WTC11 (cell line): ENCODE results near the gene PLPP2. TPM values are rescaled to one million over a fixed set of nuclear protein-coding genes. Genes with fewer than 3 reads are reported as not detected.

Experiments used
- ATAC-seq: fragments of 200-7000 bp; cut with Tn5 transposase; 2 replicates; pipeline ENCODE4 v1.10.0; 2021; ENCODE audit warnings: mild to moderate bottlenecking, moderate library complexity
- CTCF ChIA-PET: fragments of 300-600 bp; sonication (Branson Sonifier 250); formaldehyde crosslinking; loops from one replicate; lab custom pipeline; 2021; ENCODE audit warnings: antibody characterized with exemption; lab: Charles Lee
- POLR2A ChIA-PET: fragments of 350-600 bp; sonication (Branson Sonifier 250); formaldehyde crosslinking; loops from one replicate; lab custom pipeline; 2021; ENCODE audit warnings: antibody characterized with exemption; lab: Charles Lee
- DNase-seq: peaks from one replicate; pipeline ENCODE4 v3.0.0; 2021; ENCODE audit warnings: low spot score
- H3K27ac Mint-ChIP-seq: 2 replicates; pipeline ENCODE4 v1.8.0; 2021; ENCODE audit warnings: mixed read lengths
- H3K27me3 Mint-ChIP-seq: 2 replicates; pipeline ENCODE4 v1.8.0; 2021; ENCODE audit warnings: low read depth, mild to moderate bottlenecking, moderate library complexity, mixed read lengths
- H3K36me3 Mint-ChIP-seq: 2 replicates; pipeline ENCODE4 v1.8.0; 2021; ENCODE audit warnings: mixed read lengths
- H3K4me1 Mint-ChIP-seq: 2 replicates; pipeline ENCODE4 v1.8.0; 2022; ENCODE audit warnings: mixed read lengths
- H3K4me3 Mint-ChIP-seq: 2 replicates; pipeline ENCODE4 v1.8.0; 2021; ENCODE audit warnings: mild to moderate bottlenecking, moderate library complexity, mixed read lengths
- H3K9me3 Mint-ChIP-seq: 2 replicates; pipeline ENCODE4 v1.8.0; 2021; ENCODE audit warnings: mixed read lengths
- CREB1 ChIP-seq: sonication (generic); formaldehyde crosslinking; IDR thresholded peaks from 2 replicates; pipeline ENCODE4 v1.8.0; 2023; ENCODE audit warnings: mild to moderate bottlenecking, missing genetic modification reagents
- CREM ChIP-seq: sonication (generic); formaldehyde crosslinking; IDR thresholded peaks from 2 replicates; pipeline ENCODE4 v1.8.1; 2022; ENCODE audit warnings: mild to moderate bottlenecking, missing genetic modification reagents, moderate library complexity
- FOXJ3 ChIP-seq: sonication (generic); formaldehyde crosslinking; IDR thresholded peaks from 2 replicates; pipeline ENCODE4 v1.9.0; 2021; ENCODE audit warnings: missing genetic modification reagents, mild to moderate bottlenecking, borderline replicate concordance
- FOXP1 ChIP-seq: sonication (generic); formaldehyde crosslinking; IDR thresholded peaks from 2 replicates; pipeline ENCODE4 v1.8.0; 2022; ENCODE audit warnings: missing genetic modification reagents, mild to moderate bottlenecking, moderate library complexity, borderline replicate concordance
- GABPB1 ChIP-seq: sonication (generic); formaldehyde crosslinking; IDR thresholded peaks from 2 replicates; pipeline ENCODE4 v1.8.1; 2023; ENCODE audit warnings: mild to moderate bottlenecking, missing genetic modification reagents
- HMGA2 ChIP-seq: fragments of 250-450 bp; sonication (Bioruptor Pico); IDR thresholded peaks from 2 replicates; pipeline ENCODE4 v1.4.0; 2021; ENCODE audit warnings: mild to moderate bottlenecking, moderate library complexity
- HMGXB4 ChIP-seq: sonication (generic); formaldehyde crosslinking; IDR thresholded peaks from 2 replicates; pipeline ENCODE4 v1.8.1; 2023; ENCODE audit warnings: mild to moderate bottlenecking, moderate library complexity, missing genetic modification reagents
- IRF2 ChIP-seq: sonication (generic); formaldehyde crosslinking; IDR thresholded peaks from 2 replicates; pipeline ENCODE4 v1.8.0; 2022; ENCODE audit warnings: low read depth, missing genetic modification reagents, borderline replicate concordance
- JAZF1 ChIP-seq: fragments of 250-450 bp; sonication (Bioruptor Pico); IDR thresholded peaks from 2 replicates; pipeline ENCODE4 v1.9.0; 2021; ENCODE audit warnings: moderate library complexity, mild to moderate bottlenecking, inconsistent platforms
- MXD4 ChIP-seq: fragments of 250-450 bp; sonication (Bioruptor Pico); IDR thresholded peaks from 2 replicates; pipeline ENCODE4 v1.8.0; 2021; ENCODE audit warnings: mild to moderate bottlenecking, moderate library complexity, borderline replicate concordance
- MYBL2 ChIP-seq: sonication (generic); formaldehyde crosslinking; IDR thresholded peaks from 2 replicates; pipeline ENCODE4 v1.8.1; 2023; ENCODE audit warnings: mild to moderate bottlenecking, moderate library complexity, missing genetic modification reagents
- NFYB ChIP-seq: sonication (generic); formaldehyde crosslinking; conservative IDR thresholded peaks from 2 replicates; pipeline ENCODE4 v1.8.0; 2022; ENCODE audit warnings: low read depth, missing genetic modification reagents
- NR2C2 ChIP-seq: sonication (generic); formaldehyde crosslinking; IDR thresholded peaks from 2 replicates; pipeline ENCODE4 v1.8.0; 2022; ENCODE audit warnings: mild to moderate bottlenecking, missing genetic modification reagents
- PRRX2 ChIP-seq: fragments of 250-450 bp; sonication (Bioruptor Pico); IDR thresholded peaks from 2 replicates; pipeline ENCODE4 v1.8.0; 2021; ENCODE audit warnings: mild to moderate bottlenecking
- SOX15 ChIP-seq: fragments of 250-450 bp; sonication (Bioruptor Pico); IDR thresholded peaks from 2 replicates; pipeline ENCODE4 v1.9.0; 2021; ENCODE audit warnings: mild to moderate bottlenecking
- STAT6 ChIP-seq: sonication (generic); formaldehyde crosslinking; conservative IDR thresholded peaks from 2 replicates; pipeline ENCODE4 v1.8.1; 2023; ENCODE audit warnings: mild to moderate bottlenecking, low read depth, missing genetic modification reagents, moderate library complexity
- TP53 ChIP-seq: sonication (generic); formaldehyde crosslinking; IDR thresholded peaks from 2 replicates; pipeline ENCODE4 v1.8.1; 2023; ENCODE audit warnings: mild to moderate bottlenecking, missing genetic modification reagents
- ZNF138 ChIP-seq: sonication (generic); formaldehyde crosslinking; conservative IDR thresholded peaks from 2 replicates; pipeline ENCODE4 v1.8.1; 2022; ENCODE audit warnings: mild to moderate bottlenecking, moderate library complexity, missing genetic modification reagents
- ZNF317 ChIP-seq: sonication (generic); formaldehyde crosslinking; IDR thresholded peaks from 2 replicates; pipeline ENCODE4 v1.8.1; 2023; ENCODE audit warnings: low read depth, mild to moderate bottlenecking, moderate library complexity, missing genetic modification reagents, borderline replicate concordance
- ZNF396 ChIP-seq: fragments of 250-450 bp; sonication (Bioruptor Pico); IDR thresholded peaks from 2 replicates; pipeline ENCODE4 v1.8.0; 2021; ENCODE audit warnings: mild to moderate bottlenecking, moderate library complexity, borderline replicate concordance
- ZNF416 ChIP-seq: fragments of 250-450 bp; sonication (Bioruptor Pico); IDR thresholded peaks from 2 replicates; pipeline ENCODE4 v1.9.0; 2021; ENCODE audit warnings: mild to moderate bottlenecking, inconsistent platforms
- ZNF425 ChIP-seq: fragments of 250-450 bp; sonication (Bioruptor Pico); conservative IDR thresholded peaks from 2 replicates; pipeline ENCODE4 v1.9.0; 2021; ENCODE audit warnings: mild to moderate bottlenecking
- total RNA-seq: library from RNA; stranded (reverse); gene quantifications from 3 replicates; pipeline ENCODE4 v1.2.3, GENCODE V29; 2021
- TF ChIP-seq, protein P1 (sequence below): sonication (generic); formaldehyde crosslinking; IDR thresholded peaks from 2 replicates; pipeline ENCODE4 v1.8.0; 2022; ENCODE audit warnings: missing genetic modification reagents
- TF ChIP-seq, protein P2 (sequence below): fragments of 250-450 bp; sonication (Bioruptor Pico); IDR thresholded peaks from 2 replicates; pipeline ENCODE4 v1.9.0; 2021; ENCODE audit warnings: mild to moderate bottlenecking
- TF ChIP-seq, protein P3 (sequence below): sonication (generic); formaldehyde crosslinking; IDR thresholded peaks from 2 replicates; pipeline ENCODE4 v1.8.0; 2022; ENCODE audit warnings: mild to moderate bottlenecking, missing genetic modification reagents
- TF ChIP-seq, protein P4 (sequence below): sonication (generic); formaldehyde crosslinking; IDR thresholded peaks from 2 replicates; pipeline ENCODE4 v1.8.0; 2023; ENCODE audit warnings: missing genetic modification reagents

The PLPP2 gene
- total RNA-seq, 1 experiment from 2014 or later: 78.7 TPM

DNA sequence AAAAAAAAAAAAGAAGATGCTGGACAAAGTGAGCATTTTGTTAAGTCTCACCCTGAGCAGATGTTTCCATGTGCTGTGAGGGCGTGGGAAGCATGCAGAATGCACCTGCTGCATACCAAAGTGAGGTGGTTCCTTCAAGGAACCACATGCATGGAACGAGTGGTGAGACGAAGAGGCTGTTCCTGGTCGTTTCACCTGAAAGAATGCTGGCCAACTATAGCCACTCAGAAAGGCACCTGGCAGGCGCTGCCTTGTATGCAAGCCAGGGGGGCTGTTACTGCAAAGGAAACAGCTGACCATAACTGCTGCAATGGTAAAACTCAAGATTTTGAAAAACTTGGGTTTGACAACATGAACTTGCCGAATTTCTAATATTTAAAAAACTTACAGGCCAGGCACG is 38.7 kb upstream of the PLPP2 start:
- DNase-seq (no peak), ATAC-seq (no peak)
- ChIA-PET POLR2A (no interaction called here), CTCF (no interaction called here)
- Mint-ChIP-seq H3K36me3 (peaks cover 71% of the 10 kb centered on the region), H3K4me3 (no peak overlapping the region), H3K27me3 (no peaks in the 10 kb centered on the region), H3K4me1 (no peaks in the 10 kb centered on the region), H3K9me3 (peaks cover 4% of the 10 kb centered on the region), H3K27ac (no peak overlapping the region)
- TF ChIP-seq FOXJ3: no peak
- TF ChIP-seq CREM: no peak
- TF ChIP-seq JAZF1: no peak
- no peak for TF ChIP-seq MYBL2
- no peak for TF ChIP-seq IRF2 (CRISPR knock-in tag)
- TF ChIP-seq, protein P1, sequence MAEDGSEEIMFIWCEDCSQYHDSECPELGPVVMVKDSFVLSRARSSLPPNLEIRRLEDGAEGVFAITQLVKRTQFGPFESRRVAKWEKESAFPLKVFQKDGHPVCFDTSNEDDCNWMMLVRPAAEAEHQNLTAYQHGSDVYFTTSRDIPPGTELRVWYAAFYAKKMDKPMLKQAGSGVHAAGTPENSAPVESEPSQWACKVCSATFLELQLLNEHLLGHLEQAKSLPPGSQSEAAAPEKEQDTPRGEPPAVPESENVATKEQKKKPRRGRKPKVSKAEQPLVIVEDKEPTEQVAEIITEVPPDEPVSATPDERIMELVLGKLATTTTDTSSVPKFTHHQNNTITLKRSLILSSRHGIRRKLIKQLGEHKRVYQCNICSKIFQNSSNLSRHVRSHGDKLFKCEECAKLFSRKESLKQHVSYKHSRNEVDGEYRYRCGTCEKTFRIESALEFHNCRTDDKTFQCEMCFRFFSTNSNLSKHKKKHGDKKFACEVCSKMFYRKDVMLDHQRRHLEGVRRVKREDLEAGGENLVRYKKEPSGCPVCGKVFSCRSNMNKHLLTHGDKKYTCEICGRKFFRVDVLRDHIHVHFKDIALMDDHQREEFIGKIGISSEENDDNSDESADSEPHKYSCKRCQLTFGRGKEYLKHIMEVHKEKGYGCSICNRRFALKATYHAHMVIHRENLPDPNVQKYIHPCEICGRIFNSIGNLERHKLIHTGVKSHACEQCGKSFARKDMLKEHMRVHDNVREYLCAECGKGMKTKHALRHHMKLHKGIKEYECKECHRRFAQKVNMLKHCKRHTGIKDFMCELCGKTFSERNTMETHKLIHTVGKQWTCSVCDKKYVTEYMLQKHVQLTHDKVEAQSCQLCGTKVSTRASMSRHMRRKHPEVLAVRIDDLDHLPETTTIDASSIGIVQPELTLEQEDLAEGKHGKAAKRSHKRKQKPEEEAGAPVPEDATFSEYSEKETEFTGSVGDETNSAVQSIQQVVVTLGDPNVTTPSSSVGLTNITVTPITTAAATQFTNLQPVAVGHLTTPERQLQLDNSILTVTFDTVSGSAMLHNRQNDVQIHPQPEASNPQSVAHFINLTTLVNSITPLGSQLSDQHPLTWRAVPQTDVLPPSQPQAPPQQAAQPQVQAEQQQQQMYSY (CRISPR knock-in tag): no peak
- TF ChIP-seq HMGXB4 (CRISPR knock-in tag): no peak
- TF ChIP-seq ZNF138 (CRISPR knock-in tag): no peak
- TF ChIP-seq FOXP1: no peak
- no peak for TF ChIP-seq ZNF317 (CRISPR knock-in tag)
- TF ChIP-seq, protein P2, sequence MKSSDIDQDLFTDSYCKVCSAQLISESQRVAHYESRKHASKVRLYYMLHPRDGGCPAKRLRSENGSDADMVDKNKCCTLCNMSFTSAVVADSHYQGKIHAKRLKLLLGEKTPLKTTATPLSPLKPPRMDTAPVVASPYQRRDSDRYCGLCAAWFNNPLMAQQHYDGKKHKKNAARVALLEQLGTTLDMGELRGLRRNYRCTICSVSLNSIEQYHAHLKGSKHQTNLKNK (CRISPR knock-in tag): no peak
- TF ChIP-seq TP53 (CRISPR knock-in tag): no peak
- TF ChIP-seq, protein P3, sequence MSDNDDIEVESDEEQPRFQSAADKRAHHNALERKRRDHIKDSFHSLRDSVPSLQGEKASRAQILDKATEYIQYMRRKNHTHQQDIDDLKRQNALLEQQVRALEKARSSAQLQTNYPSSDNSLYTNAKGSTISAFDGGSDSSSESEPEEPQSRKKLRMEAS (CRISPR knock-in tag): no peak
- TF ChIP-seq HMGA2 (CRISPR knock-in tag): no peak
- TF ChIP-seq ZNF396 (CRISPR knock-in tag): no peak
- no peak for TF ChIP-seq MXD4 (CRISPR knock-in tag)
- no peak for TF ChIP-seq ZNF416 (CRISPR knock-in tag)

GRCh38 chr19:328025-328505 is 36.9 kb upstream of the PLPP2 start:
- Mint-ChIP-seq H3K4me1 (no peaks in the 10 kb centered on the region), H3K27ac (no peak overlapping the region), H3K27me3 (no peaks in the 10 kb centered on the region), H3K9me3 (peaks cover 4% of the 10 kb centered on the region), H3K4me3 (no peak overlapping the region), H3K36me3 (peaks cover 59% of the 10 kb centered on the region)
- ChIA-PET CTCF (interaction anchor here (0.6 kb wide), 1 partner anchor 203 kb away, joined by 3 read pairs; no protein-coding TSS in a partner anchor), POLR2A (no interaction called here)
- no peak for DNase-seq
- no peak for ATAC-seq
- TF ChIP-seq ZNF317 (CRISPR knock-in tag) (no peak), CREM (no peak), NR2C2 (CRISPR knock-in tag) (no peak), SOX15 (CRISPR knock-in tag) (no peak), CREB1 (CRISPR knock-in tag) (no peak), MYBL2 (no peak), STAT6 (CRISPR knock-in tag) (no peak), PRRX2 (CRISPR knock-in tag) (no peak), GABPB1 (CRISPR knock-in tag) (no peak), NFYB (CRISPR knock-in tag) (no peak), ZNF396 (CRISPR knock-in tag) (no peak), ZNF425 (no peak)
- TF ChIP-seq, protein P4, sequence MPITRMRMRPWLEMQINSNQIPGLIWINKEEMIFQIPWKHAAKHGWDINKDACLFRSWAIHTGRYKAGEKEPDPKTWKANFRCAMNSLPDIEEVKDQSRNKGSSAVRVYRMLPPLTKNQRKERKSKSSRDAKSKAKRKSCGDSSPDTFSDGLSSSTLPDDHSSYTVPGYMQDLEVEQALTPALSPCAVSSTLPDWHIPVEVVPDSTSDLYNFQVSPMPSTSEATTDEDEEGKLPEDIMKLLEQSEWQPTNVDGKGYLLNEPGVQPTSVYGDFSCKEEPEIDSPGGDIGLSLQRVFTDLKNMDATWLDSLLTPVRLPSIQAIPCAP (CRISPR knock-in tag): no peak
